OCI-LY1 (cell line): ENCODE results near the gene STX8.

Source experiments
- H2AFZ ChIP-seq: fragments of 200-600 bp; sonication (generic), shearing (Covaris generic); 2 replicates; pipeline ENCODE4 v1.6.0; 2014; ENCODE audit warnings: antibody characterized with exemption, mild to moderate bottlenecking, low read length
- H3F3A ChIP-seq: fragments of 200-600 bp; sonication (generic), shearing (Covaris generic); 2 replicates; pipeline ENCODE4 v1.6.0; 2014; ENCODE audit warnings: mild to moderate bottlenecking, antibody characterized with exemption, low read length, moderate library complexity; ENCODE audit not compliant: insufficient read depth
- H3K27ac ChIP-seq: fragments of 200-600 bp; sonication (generic); 2 replicates; pipeline ENCODE4 v1.5.1; 2014; ENCODE audit warnings: low read length, mixed run types, mild to moderate bottlenecking, low read depth; ENCODE audit not compliant: poor library complexity, severe bottlenecking
- H3K27me3 ChIP-seq: fragments of 200-600 bp; sonication (generic); 2 replicates; pipeline ENCODE4 v1.6.0; 2014; ENCODE audit warnings: antibody characterized with exemption, mild to moderate bottlenecking, low read length, moderate library complexity; ENCODE audit not compliant: insufficient read depth
- H3K36me3 ChIP-seq: fragments of 200-600 bp; sonication (generic); 2 replicates; pipeline ENCODE4 v1.6.1; 2014; ENCODE audit warnings: mild to moderate bottlenecking, antibody characterized with exemption, low read length, moderate library complexity, mixed read lengths; ENCODE audit not compliant: insufficient read depth
- H3K4me1 ChIP-seq: fragments of 200-600 bp; sonication (generic); 2 replicates; pipeline ENCODE4 v1.5.1; 2014; ENCODE audit warnings: mild to moderate bottlenecking, low read length, moderate library complexity; ENCODE audit not compliant: insufficient read depth, severe bottlenecking
- H3K4me2 ChIP-seq: fragments of 200-600 bp; sonication (generic), shearing (Covaris generic); 2 replicates; pipeline ENCODE4 v1.6.1; 2014; ENCODE audit warnings: low read length
- H3K4me3 ChIP-seq: fragments of 200-600 bp; sonication (generic); 2 replicates; pipeline ENCODE4 v1.5.1; 2014; ENCODE audit warnings: low read length, low read depth, mild to moderate bottlenecking, mixed read lengths; ENCODE audit not compliant: poor library complexity, severe bottlenecking
- H3K79me2 ChIP-seq: fragments of 200-600 bp; shearing (Covaris generic); 2 replicates; pipeline ENCODE4 v1.6.1; 2016; ENCODE audit warnings: mixed run types, low read length, mixed read lengths; ENCODE audit not compliant: insufficient read depth
- H3K9ac ChIP-seq: fragments of 200-600 bp; sonication (generic), shearing (Covaris generic); 2 replicates; pipeline ENCODE4 v1.6.1; 2014; ENCODE audit warnings: mild to moderate bottlenecking, low read length, mixed read lengths
- H3K9me2 ChIP-seq: fragments of 200-600 bp; sonication (generic), shearing (Covaris generic); 2 replicates; pipeline ENCODE4 v1.6.1; 2014; ENCODE audit warnings: low read depth, mild to moderate bottlenecking, low read length, mixed read lengths
- H3K9me3 ChIP-seq: fragments of 200-600 bp; shearing (Covaris generic); 2 replicates; pipeline ENCODE4 v1.6.1; 2014; ENCODE audit warnings: low read length, mixed read lengths
- H4K20me1 ChIP-seq: fragments of 200-600 bp; sonication (generic), shearing (Covaris generic); 2 replicates; pipeline ENCODE4 v1.6.0; 2016; ENCODE audit warnings: mild to moderate bottlenecking, low read length; ENCODE audit not compliant: insufficient read depth
- EZH2 ChIP-seq: fragments of 200-600 bp; sonication (generic), shearing (Covaris generic); IDR thresholded peaks from 2 replicates; pipeline ENCODE4 v1.8.0; 2017; ENCODE audit warnings: borderline replicate concordance, mixed run types, mild to moderate bottlenecking, antibody characterized with exemption, low read length, moderate library complexity, mixed read lengths
- TF ChIP-seq, protein P1 (sequence below): fragments of 200-600 bp; sonication (generic), shearing (Covaris generic); IDR thresholded peaks from 2 replicates; pipeline ENCODE4 v1.5.1; 2017; ENCODE audit warnings: mild to moderate bottlenecking, antibody characterized with exemption, low read length, moderate library complexity, mixed read lengths

STX8 gene

DNA sequence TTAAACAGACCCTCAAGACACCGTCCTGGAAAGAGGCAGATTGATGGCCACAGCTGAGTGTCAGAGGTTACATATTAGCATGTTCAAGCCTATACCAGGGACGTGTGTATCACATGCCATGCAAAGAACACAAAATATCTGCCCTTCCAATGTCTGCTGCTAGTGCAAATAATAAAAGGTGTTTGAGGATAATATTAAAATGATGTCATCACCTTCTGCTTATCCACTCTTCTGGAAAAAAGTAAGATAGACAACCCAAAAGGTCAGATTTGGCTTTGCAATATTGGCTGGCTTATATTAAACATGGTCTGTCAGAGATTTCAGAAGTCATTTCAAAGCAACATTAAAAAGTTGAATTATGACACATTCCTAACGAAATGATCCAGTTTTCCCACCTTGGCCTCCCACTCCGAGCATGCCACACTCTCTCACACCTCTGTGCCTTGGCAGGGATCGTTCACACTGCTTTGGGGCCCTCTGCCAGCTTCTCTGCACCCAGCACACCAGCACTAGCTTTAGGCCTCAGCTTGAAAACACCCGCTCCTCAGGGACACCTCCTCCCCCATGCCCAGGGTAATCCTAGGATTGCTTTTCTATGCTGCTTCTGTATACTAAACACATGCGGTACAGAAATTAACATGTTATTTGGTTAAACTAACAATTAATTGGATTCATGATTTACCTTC, 306.1 kb downstream of the STX8 start:
- Histone ChIP-seq H3K27me3 (no peaks in the 10 kb centered on the region), H3K9me2 (no peaks in the 10 kb centered on the region), H3K36me3 (no peaks in the 10 kb centered on the region), H3K9ac (no peak overlapping the region), H3K4me3 (no peak overlapping the region), H2AFZ (no peak overlapping the region), H3K79me2 (no peaks in the 10 kb centered on the region), H3K4me2 (no peak overlapping the region), H3K9me3 (no peaks in the 10 kb centered on the region), H4K20me1 (no peaks in the 10 kb centered on the region), H3K27ac (no peak overlapping the region), H3F3A (no peaks in the 10 kb centered on the region), H3K4me1 (no peaks in the 10 kb centered on the region)
- TF ChIP-seq EZH2: no peak
- TF ChIP-seq, protein P1, sequence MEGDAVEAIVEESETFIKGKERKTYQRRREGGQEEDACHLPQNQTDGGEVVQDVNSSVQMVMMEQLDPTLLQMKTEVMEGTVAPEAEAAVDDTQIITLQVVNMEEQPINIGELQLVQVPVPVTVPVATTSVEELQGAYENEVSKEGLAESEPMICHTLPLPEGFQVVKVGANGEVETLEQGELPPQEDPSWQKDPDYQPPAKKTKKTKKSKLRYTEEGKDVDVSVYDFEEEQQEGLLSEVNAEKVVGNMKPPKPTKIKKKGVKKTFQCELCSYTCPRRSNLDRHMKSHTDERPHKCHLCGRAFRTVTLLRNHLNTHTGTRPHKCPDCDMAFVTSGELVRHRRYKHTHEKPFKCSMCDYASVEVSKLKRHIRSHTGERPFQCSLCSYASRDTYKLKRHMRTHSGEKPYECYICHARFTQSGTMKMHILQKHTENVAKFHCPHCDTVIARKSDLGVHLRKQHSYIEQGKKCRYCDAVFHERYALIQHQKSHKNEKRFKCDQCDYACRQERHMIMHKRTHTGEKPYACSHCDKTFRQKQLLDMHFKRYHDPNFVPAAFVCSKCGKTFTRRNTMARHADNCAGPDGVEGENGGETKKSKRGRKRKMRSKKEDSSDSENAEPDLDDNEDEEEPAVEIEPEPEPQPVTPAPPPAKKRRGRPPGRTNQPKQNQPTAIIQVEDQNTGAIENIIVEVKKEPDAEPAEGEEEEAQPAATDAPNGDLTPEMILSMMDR: no peak

DNA sequence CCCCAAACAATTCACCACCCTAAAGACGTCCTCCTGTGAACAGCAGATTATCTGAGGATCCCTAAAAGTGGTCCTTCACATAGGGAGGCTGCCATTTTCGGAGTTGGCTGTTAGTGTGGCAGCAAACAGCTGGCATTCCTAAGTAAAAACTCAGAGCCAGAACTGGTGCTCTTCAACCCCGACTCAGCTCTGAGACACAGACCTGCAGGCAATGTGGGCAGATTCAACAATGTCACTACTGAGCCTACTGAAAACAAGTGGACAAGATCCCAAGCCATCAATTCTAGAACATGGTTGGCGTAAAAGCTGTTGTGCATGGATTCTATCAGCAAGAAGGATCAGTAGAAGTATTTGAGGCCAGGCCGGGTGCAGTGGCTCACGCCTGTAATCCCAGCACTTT, 307.1 kb downstream of the STX8 start:
- no peaks in the 10 kb centered on the region for H3K9me2 ChIP-seq
- no peak overlapping the region for H2AFZ ChIP-seq
- H3F3A ChIP-seq: no peaks in the 10 kb centered on the region
- no peak overlapping the region for H3K4me3 ChIP-seq
- no peaks in the 10 kb centered on the region for H3K9me3 ChIP-seq
- TF ChIP-seq EZH2: no peak
- TF ChIP-seq, protein P1: no peak
- no peak overlapping the region for H3K4me2 ChIP-seq
- H3K36me3 ChIP-seq: no peaks in the 10 kb centered on the region
- no peak overlapping the region for H3K27ac ChIP-seq
- no peaks in the 10 kb centered on the region for H3K4me1 ChIP-seq
- no peaks in the 10 kb centered on the region for H3K79me2 ChIP-seq
- H3K27me3 ChIP-seq: no peaks in the 10 kb centered on the region
- no peaks in the 10 kb centered on the region for H4K20me1 ChIP-seq
- H3K9ac ChIP-seq: no peak overlapping the region

DNA sequence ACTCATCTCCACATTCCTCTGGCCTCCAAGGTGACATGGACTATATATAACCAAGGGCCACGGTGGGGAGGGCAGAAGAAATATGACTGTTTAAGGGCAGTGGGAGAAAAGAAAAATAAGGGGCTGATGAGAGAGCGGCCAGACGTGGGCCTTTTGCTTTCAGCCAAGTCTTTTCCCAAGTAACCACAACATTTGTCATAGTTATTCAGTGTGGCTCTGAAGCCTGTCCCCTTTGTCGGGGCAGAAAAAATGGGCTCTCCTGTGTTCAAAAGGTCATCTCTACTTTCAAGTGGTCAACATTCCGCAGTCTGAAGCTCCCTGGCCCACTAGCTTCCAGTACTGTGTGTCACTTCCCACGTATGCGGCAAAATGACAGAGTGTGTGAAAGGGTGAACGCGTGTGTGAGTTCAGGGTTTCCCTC, 308.9 kb downstream of the STX8 start:
- no peaks in the 10 kb centered on the region for H3K9me3 ChIP-seq
- H4K20me1 ChIP-seq: no peaks in the 10 kb centered on the region
- no peaks in the 10 kb centered on the region for H3K4me1 ChIP-seq
- H3K9ac ChIP-seq: no peak overlapping the region
- H3K4me3 ChIP-seq: no peak overlapping the region
- H3K36me3 ChIP-seq: no peaks in the 10 kb centered on the region
- no peak overlapping the region for H3K27ac ChIP-seq
- H3K79me2 ChIP-seq: no peaks in the 10 kb centered on the region
- no peaks in the 10 kb centered on the region for H3K27me3 ChIP-seq
- TF ChIP-seq, protein P1: no peak
- no peak for TF ChIP-seq EZH2
- no peak overlapping the region for H2AFZ ChIP-seq
- no peaks in the 10 kb centered on the region for H3K9me2 ChIP-seq
- H3F3A ChIP-seq: no peaks in the 10 kb centered on the region
- H3K4me2 ChIP-seq: no peak overlapping the region
